Endothelial cell of umbilical vein (primary cell): ENCODE data around the gene HTR1A.

Experiments
- CTCF ChIP-seq, 2 donors: IDR thresholded peaks; 1 replicate in 1 of 2; 2 replicates in 1 of 2; pipeline ENCODE4 v1.5.1; 2011; ENCODE audit warnings: low read length in 2 of 2, mild to moderate bottlenecking in 2 of 2, moderate library complexity in 2 of 2, control low read depth in 1 of 2, inconsistent platforms in 1 of 2, low read depth in 1 of 2; ENCODE audit not compliant: insufficient read depth in 1 of 2; ENCODE audit errors: extremely low read depth in 1 of 2
- GATA2 ChIP-seq: IDR thresholded peaks from 2 replicates; pipeline ENCODE4 v1.7.0; 2011; ENCODE audit warnings: low read depth, mild to moderate bottlenecking, moderate library complexity, mixed read lengths, low read length; ENCODE audit not compliant: insufficient read length, insufficient read depth
- POLR2AphosphoS5 ChIP-seq: IDR thresholded peaks from 2 replicates; pipeline ENCODE4 v1.6.1; 2012; ENCODE audit warnings: low read depth, mild to moderate bottlenecking, control low read depth, low read length, moderate library complexity; ENCODE audit not compliant: insufficient read depth

- no peak for TF ChIP-seq CTCF (IDR thresholded peaks at IDR 0.05; ENCODE audit: extremely low read depth in 1 of 2, insufficient read depth in 1 of 2, low read depth in 1 of 2, low read length in 2 of 2)
- TF ChIP-seq GATA2, result no peak
- TF ChIP-seq POLR2AphosphoS5, result no peak
These were observed 45.5 kb downstream of the HTR1A start for GRCh38 chr5:63916786-63917185.
